ENCODE data around the gene YIF1A.

- TF ChIP-seq CTCF (IDR thresholded peaks at IDR 0.05) (no peak), POLR2A (IDR thresholded peaks at IDR 0.05) (no peak)
Measured at GRCh38 chr11:66240781-66241136, 48.2 kb downstream of the YIF1A start.

Data from lower leg skin (tissue), 3 donors.